Activated CD8-positive, alpha-beta memory T cell treated with anti-CD3 and anti-CD28 coated beads, Interleukin-2, amount 10 ng/mL, durations not matched to agents 7 days and 5 days (primary cell): ENCODE measurements around the gene MIGA2. TPM values are rescaled to one million over a fixed set of nuclear protein-coding genes. Genes with fewer than 3 reads are reported as not detected.
"Not testable (repeated sequence)": the region's sequence is repeated elsewhere in the genome, so short reads cannot be mapped to it uniquely, and the experiment has no call there.

Experiments
- ATAC-seq: fragments of 150-1000 bp; cut with Tn5 transposase; one replicate; pipeline ENCODE4 v1.10.0; 2021; ENCODE audit warnings: moderate library complexity
- CTCF ChIA-PET: fragments of 350-600 bp; sonication (Branson Sonifier 250); formaldehyde crosslinking; loops from one replicate; lab custom pipeline; 2021; ENCODE audit warnings: antibody characterized with exemption; lab: Charles Lee
- DNase-seq: peaks from one replicate; pipeline ENCODE4 v3.0.0-alpha.2; 2020
- H3K27ac Mint-ChIP-seq: one replicate; pipeline ENCODE4 v1.8.0; 2021; ENCODE audit warnings: mild to moderate bottlenecking, mixed read lengths
- H3K27me3 Mint-ChIP-seq: one replicate; pipeline ENCODE4 v1.8.0; 2021; ENCODE audit warnings: mixed read lengths
- H3K36me3 Mint-ChIP-seq: one replicate; pipeline ENCODE4 v1.8.0; 2021; ENCODE audit warnings: mild to moderate bottlenecking, mixed read lengths
- H3K4me1 Mint-ChIP-seq: one replicate; pipeline ENCODE4 v1.8.0; 2021; ENCODE audit warnings: mixed read lengths
- H3K4me3 Mint-ChIP-seq: one replicate; pipeline ENCODE4 v1.8.0; 2021; ENCODE audit warnings: mild to moderate bottlenecking, moderate library complexity, mixed read lengths
- H3K9me3 Mint-ChIP-seq: one replicate; pipeline ENCODE4 v1.8.0; 2022; ENCODE audit warnings: low read depth, mixed read lengths
- total RNA-seq, 2 experiments: library from RNA; stranded (reverse); gene quantifications; one replicate each; pipeline ENCODE4 v1.2.3, GENCODE V29; 2021

MIGA2 gene
- total RNA-seq, 2 experiments from 2014 or later, result 39.3 to 51.3 TPM

DNA sequence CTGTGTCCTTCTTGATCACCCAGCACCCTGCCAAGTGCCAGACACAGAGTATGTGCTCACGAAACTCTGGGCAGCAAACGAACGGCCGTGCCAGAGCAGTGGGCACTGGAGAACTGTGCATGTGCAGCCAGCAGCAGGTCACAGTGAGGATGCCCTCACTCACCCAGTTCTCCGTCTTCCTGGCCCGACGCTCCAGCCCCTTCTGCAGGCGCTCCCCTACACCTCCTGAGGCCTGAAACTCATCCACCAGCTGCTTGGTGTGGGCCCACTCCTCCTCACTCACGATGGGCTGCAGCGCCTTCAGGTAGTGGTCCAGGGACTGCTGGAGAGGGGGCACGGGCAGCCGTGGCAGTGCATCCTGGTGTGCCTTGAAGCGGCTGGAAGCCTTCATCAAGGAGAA is 71.2 kb downstream of the MIGA2 start:
- H3K4me3 Mint-ChIP-seq, result no peak overlapping the region
- H3K27me3 Mint-ChIP-seq, result no peaks in the 10 kb centered on the region
- no peaks in the 10 kb centered on the region for H3K9me3 Mint-ChIP-seq
- DNase-seq (no peak), ATAC-seq (no peak)
- CTCF ChIA-PET, result no interaction called here
- H3K36me3 Mint-ChIP-seq, result no peaks in the 10 kb centered on the region
- H3K27ac Mint-ChIP-seq, result no peak overlapping the region
- peaks cover 13% of the 10 kb centered on the region for H3K4me1 Mint-ChIP-seq

- Mint-ChIP-seq H3K4me3 (no peak overlapping the region), H3K4me1 (peaks cover 16% of the 10 kb centered on the region), H3K36me3 (no peaks in the 10 kb centered on the region), H3K9me3 (no peaks in the 10 kb centered on the region), H3K27ac (no peak overlapping the region), H3K27me3 (no peaks in the 10 kb centered on the region)
- no peak for DNase-seq
- ATAC-seq, result no peak
- CTCF ChIA-PET, result interaction anchor here (1.0 to 1.9 kb wide), 2 partner anchors 27 to 80 kb away, joined by 3 to 6 read pairs; partner anchors contain the start of genes DOLPP1 and SH3GLB2
Measured at GRCh38 chr9:129108083-129108804, 71.8 kb downstream of the MIGA2 start.

DNA sequence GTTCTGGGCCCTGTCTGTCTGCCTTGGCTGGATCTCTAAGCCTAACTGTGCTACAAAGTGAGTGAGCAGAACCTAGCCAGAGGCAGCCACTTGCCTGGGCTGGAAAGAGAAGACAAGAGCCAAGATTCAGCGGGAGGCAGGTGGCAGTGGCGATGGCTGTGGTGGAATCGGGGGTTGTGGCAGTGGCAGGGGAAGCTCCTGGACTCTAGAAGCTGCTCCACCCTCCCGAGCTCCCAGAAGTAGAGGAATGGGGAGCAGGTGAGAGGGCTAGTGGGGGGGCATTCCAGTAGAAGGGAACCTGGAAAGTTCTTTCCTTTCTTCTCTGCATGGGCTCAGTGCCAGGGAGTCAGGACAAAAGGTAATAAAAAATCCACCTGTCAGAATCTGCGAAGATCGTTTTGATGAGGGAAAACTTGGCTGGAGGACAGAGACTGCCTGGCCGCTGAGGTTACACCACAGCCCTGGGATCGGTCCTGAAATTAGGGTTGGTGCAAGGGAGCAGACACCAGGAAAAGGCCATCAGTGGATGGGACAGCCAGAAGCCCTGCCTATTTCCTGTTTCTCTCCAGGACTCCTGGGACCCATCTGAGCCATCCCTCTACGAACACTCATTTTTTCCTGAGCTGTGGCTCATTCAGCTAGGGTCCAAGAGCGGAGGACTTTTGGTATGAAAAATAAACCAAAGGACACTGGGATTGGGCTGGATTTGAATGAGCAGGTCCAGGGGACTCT is 72.5 kb downstream of the MIGA2 start:
- no peak overlapping the region for H3K27ac Mint-ChIP-seq
- ATAC-seq, result no peak
- DNase-seq, result no peak
- H3K4me1 Mint-ChIP-seq, result peaks cover 22% of the 10 kb centered on the region
- H3K27me3 Mint-ChIP-seq, result no peaks in the 10 kb centered on the region
- no peaks in the 10 kb centered on the region for H3K9me3 Mint-ChIP-seq
- no peaks in the 10 kb centered on the region for H3K36me3 Mint-ChIP-seq
- H3K4me3 Mint-ChIP-seq, result no peak overlapping the region
- CTCF ChIA-PET, result interaction anchor here (1.0 to 1.9 kb wide), 2 partner anchors 28 to 81 kb away, joined by 3 to 6 read pairs; partner anchors contain the start of genes DOLPP1 and SH3GLB2

GRCh38 chr9:129109537-129109903 is 73.1 kb downstream of the MIGA2 start:
- ATAC-seq (no peak), DNase-seq (peak; percentile 48)
- Mint-ChIP-seq H3K9me3 (no peaks in the 10 kb centered on the region), H3K4me1 (peaks cover 25% of the 10 kb centered on the region), H3K36me3 (no peaks in the 10 kb centered on the region), H3K27ac (no peak overlapping the region), H3K4me3 (peak overlapping the region; percentile 94), H3K27me3 (no peaks in the 10 kb centered on the region)
- CTCF ChIA-PET, result interaction anchor here (1.9 kb wide), 1 partner anchor 29 kb away, joined by 6 read pairs; the partner anchor contains the start of gene DOLPP1

- DNase-seq (no peak), ATAC-seq (no peak)
- no peaks in the 10 kb centered on the region for H3K36me3 Mint-ChIP-seq
- peak overlapping the region; percentile 94 for H3K4me3 Mint-ChIP-seq
- H3K27me3 Mint-ChIP-seq, result no peaks in the 10 kb centered on the region
- no peaks in the 10 kb centered on the region for H3K9me3 Mint-ChIP-seq
- CTCF ChIA-PET, result interaction anchor here (0.8 to 1.9 kb wide), 4 partner anchors 9 to 82 kb away, joined by 3 to 6 read pairs (median 3); partner anchors contain the start of genes DOLPP1 and SH3GLB2
- H3K4me1 Mint-ChIP-seq, result peaks cover 31% of the 10 kb centered on the region
- no peak overlapping the region for H3K27ac Mint-ChIP-seq
Measured at GRCh38 chr9:129109952-129110739, 73.7 kb downstream of the MIGA2 start.

DNA sequence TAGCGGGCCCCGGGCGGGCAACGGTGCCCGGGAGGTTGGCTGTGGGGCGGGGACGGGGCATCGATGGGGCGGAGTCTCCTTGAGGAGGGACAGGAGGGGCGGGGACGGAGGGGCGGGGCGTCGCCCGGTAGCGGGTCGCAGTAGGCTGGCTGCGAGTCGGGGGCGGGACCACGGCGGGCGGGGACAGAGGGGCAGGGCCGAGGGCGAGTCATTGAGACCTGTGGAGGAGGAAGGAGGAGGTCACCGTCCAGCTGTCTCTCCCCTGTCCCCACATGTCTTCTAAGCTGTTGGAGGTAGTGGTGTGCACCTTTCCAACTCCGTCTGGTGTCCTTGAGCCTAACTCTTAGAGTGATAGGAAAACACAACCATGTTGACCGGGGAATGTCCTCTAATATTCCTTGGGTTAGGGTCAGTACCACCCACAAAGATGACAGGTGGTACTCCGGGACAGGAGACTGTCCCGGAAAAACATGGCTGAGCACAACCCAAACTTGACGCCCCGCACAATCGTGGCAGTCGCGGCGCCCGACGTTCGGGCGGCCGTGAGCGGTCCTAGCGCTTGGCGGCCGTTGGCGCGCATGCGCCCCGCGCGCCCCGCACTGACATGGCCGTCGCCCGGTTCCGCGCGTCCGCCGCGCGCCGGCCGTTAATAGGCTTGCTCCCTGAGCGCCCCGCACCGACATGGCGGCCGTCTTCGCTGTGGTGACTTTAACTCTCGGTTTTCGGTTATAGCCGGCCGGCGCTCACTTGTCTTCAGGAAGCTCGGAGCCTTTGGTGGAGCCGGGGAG is 74.5 kb downstream of the MIGA2 start, which contains the start of the genes CRAT and PTPA:
TSS of gene CRAT (minus strand) at position 54 of the 788 bp plus-strand sequence. CDS start 284 bp downstream, outside the sequence.
TSS of gene PTPA (plus strand) at position 676 of the 788 bp plus-strand sequence. CDS start 186 bp downstream, outside the sequence.
- H3K27me3 Mint-ChIP-seq, result no peaks in the 10 kb centered on the region

GRCh38 chr9:129111528-129112151 is 75.2 kb downstream of the MIGA2 start:
- H3K4me1 Mint-ChIP-seq, result peaks cover 35% of the 10 kb centered on the region
- no peaks in the 10 kb centered on the region for H3K27me3 Mint-ChIP-seq
- H3K9me3 Mint-ChIP-seq, result no peaks in the 10 kb centered on the region
- no peaks in the 10 kb centered on the region for H3K36me3 Mint-ChIP-seq
- peak overlapping the region; percentile 98 for H3K27ac Mint-ChIP-seq
- DNase-seq (peak; percentile 59), ATAC-seq (peak; percentile 18)
- peak overlapping the region; percentile 94 for H3K4me3 Mint-ChIP-seq
- CTCF ChIA-PET, result interaction anchor here (0.7 to 4.0 kb wide), 11 partner anchors 10 to 514 kb away, joined by 3 to 31 read pairs (median 3); partner anchors contain the start of genes DOLPP1, ENDOG and NTMT1

More for the DNA sequence above, 74.5 kb downstream of the MIGA2 start, which contains the start of the genes CRAT and PTPA:
- CTCF ChIA-PET, result interaction anchor here (0.7 to 4.0 kb wide), 12 partner anchors 9 to 515 kb away, joined by 3 to 31 read pairs (median 3); partner anchors contain the start of genes DOLPP1, NTMT1 and SH3GLB2
- DNase-seq (peak; percentile 98), ATAC-seq (peak; percentile 93)
- Mint-ChIP-seq H3K4me3 (peak within 1 kb of the TSS; percentile 94), H3K27ac (peak within 1 kb of the TSS; percentile 98), H3K36me3 (no peaks in the 10 kb centered on the region), H3K4me1 (peaks cover 35% of the 10 kb centered on the region), H3K9me3 (no peaks in the 10 kb centered on the region)

- CTCF ChIA-PET, result interaction anchor here (1.2 to 4.0 kb wide), 8 partner anchors 12 to 678 kb away, joined by 3 to 31 read pairs (median 4); partner anchors contain the start of gene ENDOG
- Mint-ChIP-seq H3K4me1 (peaks cover 35% of the 10 kb centered on the region), H3K4me3 (peak overlapping the region; percentile 94)
- H3K9me3 Mint-ChIP-seq, ATAC-seq, DNase-seq, H3K27ac Mint-ChIP-seq, H3K27me3 Mint-ChIP-seq, H3K36me3 Mint-ChIP-seq: not testable (repeated sequence)
Measured at GRCh38 chr9:129112526-129112925, 76.1 kb downstream of the MIGA2 start.

DNA sequence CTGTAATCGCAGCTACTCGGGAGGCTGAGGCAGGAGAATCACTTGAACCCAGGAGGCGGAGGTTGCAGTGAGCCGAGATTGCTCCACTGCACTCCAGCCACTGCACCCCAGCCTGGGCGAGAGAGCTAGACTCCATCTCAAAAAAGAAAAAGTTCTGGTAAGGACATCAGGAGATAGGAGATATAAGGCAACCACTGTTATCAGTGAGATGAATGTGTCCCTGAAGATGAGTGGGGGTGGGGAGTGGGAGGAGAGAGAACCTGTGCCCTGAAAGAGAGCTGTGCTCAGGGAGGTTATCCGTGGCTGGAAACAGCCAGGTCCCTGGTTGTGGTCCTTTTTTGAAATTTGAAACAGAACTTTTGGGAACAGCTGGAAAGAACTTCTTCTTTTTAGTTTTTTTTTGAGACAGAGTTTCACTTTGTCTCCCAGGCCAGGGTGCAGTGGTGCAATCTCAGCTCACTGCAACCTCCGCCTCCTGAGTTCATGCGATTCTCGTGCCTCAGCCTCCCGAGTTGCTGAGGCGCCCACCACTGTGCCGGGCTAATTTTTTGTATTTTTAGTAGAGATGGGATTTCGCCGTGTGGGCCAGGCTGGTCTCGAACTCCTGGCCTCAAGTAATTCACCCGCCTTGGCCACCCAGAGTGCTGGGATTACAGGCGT is 77.3 kb downstream of the MIGA2 start:
- H3K36me3 Mint-ChIP-seq, result peaks cover 3% of the 10 kb centered on the region
- peaks cover 33% of the 10 kb centered on the region for H3K4me1 Mint-ChIP-seq
- H3K27ac Mint-ChIP-seq, result no peak overlapping the region
- ATAC-seq, result no peak
- DNase-seq, result no peak
- no peaks in the 10 kb centered on the region for H3K27me3 Mint-ChIP-seq
- no peaks in the 10 kb centered on the region for H3K9me3 Mint-ChIP-seq
- no peak overlapping the region for H3K4me3 Mint-ChIP-seq
- CTCF ChIA-PET, result interaction anchor here (1.4 to 4.0 kb wide), 5 partner anchors 10 to 677 kb away, joined by 3 to 31 read pairs (median 3); no protein-coding TSS in a partner anchor

- no peak for DNase-seq
- no peaks in the 10 kb centered on the region for H3K27me3 Mint-ChIP-seq
- CTCF ChIA-PET, result interaction anchor here (4.8 kb wide), 1 partner anchor 13 kb away, joined by 19 read pairs; no protein-coding TSS in a partner anchor
- no peaks in the 10 kb centered on the region for H3K9me3 Mint-ChIP-seq
- no peak overlapping the region for H3K27ac Mint-ChIP-seq
- no peak overlapping the region for H3K4me3 Mint-ChIP-seq
- ATAC-seq, result no peak
- H3K36me3 Mint-ChIP-seq, result peaks cover 20% of the 10 kb centered on the region
- peaks cover 14% of the 10 kb centered on the region for H3K4me1 Mint-ChIP-seq
Measured at GRCh38 chr9:129118799-129119198, 82.4 kb downstream of the MIGA2 start.

DNA sequence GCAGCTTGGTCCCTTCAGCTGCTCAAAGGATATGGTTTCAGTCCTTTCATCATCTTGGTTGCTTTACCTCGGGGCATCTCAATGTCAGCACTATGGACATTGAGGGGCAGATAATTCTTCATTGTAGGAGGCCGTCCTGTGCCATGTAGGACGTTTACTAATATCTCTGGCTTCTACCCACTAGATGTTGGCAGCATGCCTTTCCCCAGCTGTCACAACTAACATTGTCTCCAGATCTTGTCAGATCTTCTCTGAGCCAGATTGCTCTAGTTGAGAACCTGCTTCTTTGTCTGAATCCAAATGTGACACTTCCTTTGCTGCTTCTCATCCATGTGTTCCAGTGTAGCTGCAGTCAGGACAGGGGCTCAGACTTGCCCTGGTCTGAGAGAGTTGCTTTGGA is 85.1 kb downstream of the MIGA2 start:
- H3K4me3 Mint-ChIP-seq, result no peak overlapping the region
- no peaks in the 10 kb centered on the region for H3K9me3 Mint-ChIP-seq
- no peak overlapping the region for H3K27ac Mint-ChIP-seq
- DNase-seq (no peak), ATAC-seq (no peak)
- CTCF ChIA-PET, result interaction anchor here (2.4 to 14.1 kb wide), 3 partner anchors 10 to 19 kb away, joined by 19 to 254 read pairs (median 26); no protein-coding TSS in a partner anchor
- peaks cover 27% of the 10 kb centered on the region for H3K36me3 Mint-ChIP-seq
- no peaks in the 10 kb centered on the region for H3K4me1 Mint-ChIP-seq
- no peaks in the 10 kb centered on the region for H3K27me3 Mint-ChIP-seq
